NCI-H1694 treated with DMSO at 0.1 percent for 48 hours (cell line): ENCODE data around the gene TMEM125.

ENCODE experiments used
- DNase-seq: peaks from one replicate; lab custom pipeline; 2025; lab: John Stamatoyannopoulos, UW

The TMEM125 gene

GRCh38 chr1:43293896-43294760, 24.3 kb downstream of the TMEM125 start:
- no peak for DNase-seq

DNA sequence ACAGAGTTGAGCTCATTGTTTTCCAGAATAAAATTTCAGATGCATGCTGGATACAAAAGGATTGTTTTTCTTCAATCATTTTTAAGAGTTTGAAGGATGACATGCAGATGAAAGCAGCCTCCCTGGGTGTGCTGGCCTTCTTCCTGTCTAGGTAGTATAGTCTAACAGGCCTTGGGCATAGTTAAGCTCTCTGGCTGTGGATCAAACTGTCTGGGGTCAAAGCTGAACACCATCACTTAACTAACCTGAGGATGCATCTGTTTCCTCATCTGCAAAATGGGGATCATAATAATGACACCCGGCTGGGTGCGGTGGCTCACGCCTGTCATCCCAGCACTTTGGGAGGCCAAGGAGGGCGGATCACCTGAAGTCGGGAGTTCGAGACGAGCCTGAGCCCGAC, 25.0 kb downstream of the TMEM125 start:
- DNase-seq = no peak

DNA sequence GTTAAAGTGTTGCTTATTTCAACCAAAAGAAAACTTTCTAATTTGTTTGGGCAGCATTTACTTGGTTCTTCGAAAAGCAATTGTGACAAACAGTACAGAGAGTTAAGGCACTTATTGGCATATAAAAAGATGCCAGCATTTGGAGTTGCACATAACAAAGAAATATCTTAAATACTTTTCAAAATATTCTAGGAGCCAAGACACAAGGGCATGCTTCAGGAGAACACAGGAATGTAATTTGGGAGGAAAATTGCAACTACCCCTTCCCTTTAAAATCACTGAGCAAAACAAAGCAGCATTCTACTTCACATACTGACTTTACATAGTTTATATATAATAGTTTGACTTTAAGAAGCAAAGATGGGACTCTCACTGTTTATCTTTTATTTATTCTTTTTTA, 26.4 kb downstream of the TMEM125 start:
- DNase-seq = no peak

GRCh38 chr1:43298055-43298454, 28.3 kb downstream of the TMEM125 start:
- DNase-seq = no peak

DNA sequence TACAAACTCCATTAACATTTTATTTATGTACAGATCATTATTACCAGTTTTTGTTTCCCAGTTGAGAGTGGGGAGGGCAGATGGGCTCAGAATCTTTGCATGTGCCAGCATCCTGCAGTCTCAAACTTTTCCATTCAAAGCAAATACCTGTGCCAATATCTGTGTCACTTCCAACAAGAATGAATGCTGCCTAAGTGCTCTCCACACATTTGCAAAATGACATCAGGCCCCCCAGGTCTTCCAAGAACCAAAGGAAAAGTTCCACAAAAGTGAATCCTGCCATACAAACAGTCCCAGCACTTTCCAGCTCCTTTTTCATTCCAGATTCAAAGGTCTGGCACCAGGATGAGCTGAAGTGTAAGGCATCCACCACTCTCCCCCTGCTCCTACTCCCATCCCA, 29.3 kb downstream of the TMEM125 start:
- no peak for DNase-seq

DNA sequence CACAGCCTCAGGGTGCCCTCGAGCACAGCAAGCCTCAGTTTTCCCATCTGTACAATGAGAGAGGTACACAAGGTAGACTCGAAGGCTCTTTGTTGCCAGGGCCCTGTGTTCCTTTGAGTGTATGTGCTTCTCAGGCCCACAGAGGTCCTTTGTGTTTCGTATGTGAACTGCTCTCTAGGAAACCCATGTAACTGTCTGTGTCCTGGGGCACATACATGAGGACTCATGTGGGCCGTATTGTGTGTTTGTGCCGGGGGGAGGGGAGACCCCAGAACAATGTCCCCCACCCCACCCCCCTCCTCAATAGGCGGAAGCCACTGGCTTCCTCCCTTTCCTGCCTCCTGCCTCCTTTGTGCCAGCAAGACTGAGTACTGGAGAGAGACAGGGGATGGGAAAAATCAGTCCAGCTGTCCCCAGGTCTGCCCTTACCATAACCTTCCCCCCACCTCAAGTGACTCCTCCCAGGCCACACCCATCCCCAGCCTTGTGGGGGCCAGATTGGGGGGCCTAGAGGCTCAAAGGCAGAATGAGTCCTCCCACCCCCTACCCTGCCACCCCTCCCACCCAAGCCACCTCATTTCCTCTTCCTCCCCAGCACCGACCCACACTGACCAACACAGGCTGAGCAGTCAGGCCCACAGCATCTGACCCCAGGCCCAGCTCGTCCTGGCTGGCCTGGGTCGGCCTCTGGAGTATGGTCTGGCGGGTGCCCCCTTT, 30.8 kb downstream of the TMEM125 start, which contains the start of gene TIE1:
Gene TIE1 (plus strand): TSS at position 605 of the 717 bp plus-strand sequence. CDS start 90 bp downstream, at position 695.
- no peak for DNase-seq

DNA sequence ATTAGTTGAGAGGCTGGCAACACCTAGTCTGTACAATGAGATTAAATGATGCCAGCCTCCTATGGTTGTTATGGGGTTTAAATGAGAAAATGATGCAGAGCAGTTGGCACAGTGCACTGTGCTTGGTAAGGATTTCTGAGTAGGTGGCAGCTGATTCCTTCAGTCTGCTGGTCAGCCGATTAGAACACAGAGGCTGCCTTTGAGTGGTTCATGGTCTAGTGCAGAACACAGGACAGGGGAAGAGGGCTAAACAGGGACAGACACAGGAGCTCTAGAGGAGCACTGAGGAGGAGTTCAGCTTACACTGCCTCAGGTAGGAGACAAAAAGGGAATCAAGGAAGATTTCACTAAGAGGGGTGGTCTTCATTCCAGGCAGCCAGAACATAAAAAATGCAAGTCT, 32.4 kb downstream of the TMEM125 start:
- no peak for DNase-seq

- DNase-seq = no peak
Observed at GRCh38 chr1:43302721-43303470, 33.1 kb downstream of the TMEM125 start.

- DNase-seq = no peak
Observed at GRCh38 chr1:43303471-43304313, 33.9 kb downstream of the TMEM125 start.

- DNase-seq = no peak
Observed at GRCh38 chr1:43304314-43304681, 34.5 kb downstream of the TMEM125 start.

- no peak for DNase-seq
Observed at GRCh38 chr1:43304771-43305300, 35.1 kb downstream of the TMEM125 start.

DNA sequence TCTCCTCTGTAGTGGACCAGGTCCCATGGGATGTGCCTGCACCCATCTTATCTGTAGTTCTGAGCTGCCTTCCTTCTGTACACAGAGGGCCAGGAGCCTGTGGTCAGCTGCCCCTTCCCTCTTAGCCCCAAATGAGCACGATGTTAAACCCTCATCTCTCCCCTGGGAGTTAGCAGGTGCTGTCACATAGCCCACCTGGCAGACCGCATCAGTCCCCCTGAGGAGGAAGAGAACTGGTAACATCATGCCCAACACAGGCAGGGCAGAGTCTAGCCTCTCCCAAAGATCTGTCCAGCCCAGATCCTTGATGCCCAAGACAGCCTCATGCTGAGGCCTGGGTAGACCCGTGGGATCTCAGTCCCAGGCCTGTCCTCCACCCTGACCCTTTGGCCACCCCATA, 35.7 kb downstream of the TMEM125 start:
- no peak for DNase-seq

DNA sequence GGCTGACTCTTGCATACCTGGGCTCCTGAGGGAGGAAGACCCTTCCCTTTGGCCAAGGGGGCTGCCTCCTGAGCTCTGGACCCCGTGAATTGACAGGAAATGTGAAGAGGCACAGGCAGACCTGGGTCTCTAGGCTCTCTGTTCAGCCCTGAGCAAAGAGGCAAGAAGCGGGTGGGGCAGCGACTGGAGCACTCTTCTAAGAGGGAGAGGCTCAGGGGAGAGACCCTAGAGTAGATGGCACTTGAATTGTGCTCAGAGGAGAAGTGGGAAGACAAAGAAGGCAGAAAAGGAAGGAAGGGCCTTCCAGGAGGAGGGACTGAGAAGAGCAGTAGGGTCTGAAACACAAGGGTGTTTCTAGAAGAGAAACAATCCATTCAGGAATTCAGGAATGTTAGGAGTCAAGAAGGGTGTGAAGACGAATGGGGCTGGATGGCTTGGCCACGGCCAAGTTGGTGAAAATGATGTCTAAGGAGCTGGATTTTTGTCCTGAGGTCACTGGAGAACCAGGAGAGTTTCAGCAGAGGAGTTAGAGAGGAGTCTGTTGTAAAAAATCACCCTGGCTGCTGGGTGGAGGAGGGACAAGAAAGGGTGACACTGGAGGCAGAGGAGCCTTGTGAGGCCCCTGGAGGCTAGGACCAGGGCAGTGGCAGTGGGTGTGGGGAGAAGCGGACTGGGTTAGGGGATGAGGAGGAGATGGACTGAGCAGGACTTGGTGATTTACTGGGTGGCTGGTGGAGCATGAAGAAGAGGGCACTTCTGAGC, 36.3 kb downstream of the TMEM125 start:
- no peak for DNase-seq

- DNase-seq = no peak
Observed at GRCh38 chr1:43306688-43307457, 37.1 kb downstream of the TMEM125 start.

GRCh38 chr1:43307458-43308158, 37.8 kb downstream of the TMEM125 start:
- DNase-seq = no peak

GRCh38 chr1:43308635-43309404, 39.0 kb downstream of the TMEM125 start:
- no peak for DNase-seq

GRCh38 chr1:43309405-43310025, 39.7 kb downstream of the TMEM125 start:
- no peak for DNase-seq

GRCh38 chr1:43311521-43311920, 41.7 kb downstream of the TMEM125 start:
- no peak for DNase-seq
